ENCODE measurements around the gene COBL.

Gene COBL

GRCh38 chr7:51188987-51189386, 127.6 kb downstream of the COBL start:
- DNase-seq (ENCODE audit: low read depth in 2 of 2), result no peak

- DNase-seq (ENCODE audit: low read depth in 2 of 2), result no peak
These were observed 128.7 kb downstream of the COBL start for GRCh38 chr7:51187941-51188340.

- no peak for DNase-seq (ENCODE audit: low read depth in 2 of 2)
These were observed 130.1 kb downstream of the COBL start for GRCh38 chr7:51186531-51186930.

- DNase-seq (ENCODE audit: low read depth in 2 of 2), result no peak
These were observed 133.9 kb downstream of the COBL start for GRCh38 chr7:51182636-51183166.

GRCh38 chr7:51180092-51180491, 136.5 kb downstream of the COBL start:
- no peak for DNase-seq (ENCODE audit: low read depth in 2 of 2)

- DNase-seq (ENCODE audit: low read depth in 2 of 2), result no peak
These were observed 140.6 kb downstream of the COBL start for GRCh38 chr7:51175992-51176388.

GRCh38 chr7:51175316-51175991, 141.2 kb downstream of the COBL start:
- DNase-seq (ENCODE audit: low read depth in 2 of 2), result no peak

GRCh38 chr7:51165337-51165736, 151.3 kb downstream of the COBL start:
- DNase-seq (ENCODE audit: low read depth in 2 of 2), result no peak

GRCh38 chr7:51162724-51163329, 153.8 kb downstream of the COBL start:
- peak; percentile 26 to 34 for DNase-seq (ENCODE audit: low read depth in 2 of 2)

GRCh38 chr7:51161937-51162336, 154.7 kb downstream of the COBL start:
- no peak for DNase-seq (ENCODE audit: low read depth in 2 of 2)

- peak; percentile 9 to 35 for DNase-seq (ENCODE audit: low read depth in 2 of 2)
These were observed 155.5 kb downstream of the COBL start for GRCh38 chr7:51160990-51161615.

- no peak for DNase-seq (ENCODE audit: low read depth in 2 of 2)
These were observed 156.2 kb downstream of the COBL start for GRCh38 chr7:51160411-51160810.

GRCh38 chr7:51158742-51159445, 157.7 kb downstream of the COBL start:
- DNase-seq (ENCODE audit: low read depth in 2 of 2), result no peak

- DNase-seq (ENCODE audit: low read depth in 2 of 2), result no peak
These were observed 158.4 kb downstream of the COBL start for GRCh38 chr7:51158211-51158610.

GRCh38 chr7:51154201-51154600, 162.4 kb downstream of the COBL start:
- DNase-seq (ENCODE audit: low read depth in 2 of 2), result no peak

GRCh38 chr7:51152706-51153200, 163.9 kb downstream of the COBL start:
- DNase-seq (ENCODE audit: low read depth in 2 of 2), result no peak

- DNase-seq (ENCODE audit: low read depth in 2 of 2), result no peak
These were observed 165.2 kb downstream of the COBL start for GRCh38 chr7:51151455-51151854.

GRCh38 chr7:51150193-51150592, 166.4 kb downstream of the COBL start:
- no peak for DNase-seq (ENCODE audit: low read depth in 2 of 2)

GRCh38 chr7:51148216-51148615, 168.4 kb downstream of the COBL start:
- DNase-seq (ENCODE audit: low read depth in 2 of 2), result no peak

GRCh38 chr7:51146816-51147586, 169.6 kb downstream of the COBL start:
- no peak for DNase-seq (ENCODE audit: low read depth in 2 of 2)

GRCh38 chr7:51144178-51144577, 172.4 kb downstream of the COBL start:
- no peak for DNase-seq (ENCODE audit: low read depth in 2 of 2)
